ENCODE data around the gene HGFAC.

HGFAC gene

GRCh38 chr4:3482707-3483106 is 40.9 kb downstream of the HGFAC start:
- no peak for DNase-seq (ENCODE audit: low read depth)
- TF ChIP-seq, protein P1, sequence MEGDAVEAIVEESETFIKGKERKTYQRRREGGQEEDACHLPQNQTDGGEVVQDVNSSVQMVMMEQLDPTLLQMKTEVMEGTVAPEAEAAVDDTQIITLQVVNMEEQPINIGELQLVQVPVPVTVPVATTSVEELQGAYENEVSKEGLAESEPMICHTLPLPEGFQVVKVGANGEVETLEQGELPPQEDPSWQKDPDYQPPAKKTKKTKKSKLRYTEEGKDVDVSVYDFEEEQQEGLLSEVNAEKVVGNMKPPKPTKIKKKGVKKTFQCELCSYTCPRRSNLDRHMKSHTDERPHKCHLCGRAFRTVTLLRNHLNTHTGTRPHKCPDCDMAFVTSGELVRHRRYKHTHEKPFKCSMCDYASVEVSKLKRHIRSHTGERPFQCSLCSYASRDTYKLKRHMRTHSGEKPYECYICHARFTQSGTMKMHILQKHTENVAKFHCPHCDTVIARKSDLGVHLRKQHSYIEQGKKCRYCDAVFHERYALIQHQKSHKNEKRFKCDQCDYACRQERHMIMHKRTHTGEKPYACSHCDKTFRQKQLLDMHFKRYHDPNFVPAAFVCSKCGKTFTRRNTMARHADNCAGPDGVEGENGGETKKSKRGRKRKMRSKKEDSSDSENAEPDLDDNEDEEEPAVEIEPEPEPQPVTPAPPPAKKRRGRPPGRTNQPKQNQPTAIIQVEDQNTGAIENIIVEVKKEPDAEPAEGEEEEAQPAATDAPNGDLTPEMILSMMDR (IDR thresholded peaks at IDR 0.05; ENCODE audit: low read depth, low read length, missing control alignments): no peak
- no peak overlapping the region for H3K4me3 ChIP-seq (ENCODE audit: low read depth, low read length)

GRCh38 chr4:3483471-3483921 is 41.7 kb downstream of the HGFAC start:
- no peak for DNase-seq (ENCODE audit: low read depth)
- TF ChIP-seq, protein P1 (IDR thresholded peaks at IDR 0.05; ENCODE audit: low read depth, low read length, missing control alignments): no peak

GRCh38 chr4:3484057-3484973 is 42.5 kb downstream of the HGFAC start:
- TF ChIP-seq, protein P1 (IDR thresholded peaks at IDR 0.05; ENCODE audit: low read depth, low read length, missing control alignments): no peak
- DNase-seq (ENCODE audit: low read depth): no peak
- H3K4me3 ChIP-seq (ENCODE audit: low read depth, low read length): no peak overlapping the region

More at GRCh38 chr4:3483471-3483921, 41.7 kb downstream of the HGFAC start:
- H3K4me3 ChIP-seq (ENCODE audit: low read depth, low read length): no peak overlapping the region

DNA sequence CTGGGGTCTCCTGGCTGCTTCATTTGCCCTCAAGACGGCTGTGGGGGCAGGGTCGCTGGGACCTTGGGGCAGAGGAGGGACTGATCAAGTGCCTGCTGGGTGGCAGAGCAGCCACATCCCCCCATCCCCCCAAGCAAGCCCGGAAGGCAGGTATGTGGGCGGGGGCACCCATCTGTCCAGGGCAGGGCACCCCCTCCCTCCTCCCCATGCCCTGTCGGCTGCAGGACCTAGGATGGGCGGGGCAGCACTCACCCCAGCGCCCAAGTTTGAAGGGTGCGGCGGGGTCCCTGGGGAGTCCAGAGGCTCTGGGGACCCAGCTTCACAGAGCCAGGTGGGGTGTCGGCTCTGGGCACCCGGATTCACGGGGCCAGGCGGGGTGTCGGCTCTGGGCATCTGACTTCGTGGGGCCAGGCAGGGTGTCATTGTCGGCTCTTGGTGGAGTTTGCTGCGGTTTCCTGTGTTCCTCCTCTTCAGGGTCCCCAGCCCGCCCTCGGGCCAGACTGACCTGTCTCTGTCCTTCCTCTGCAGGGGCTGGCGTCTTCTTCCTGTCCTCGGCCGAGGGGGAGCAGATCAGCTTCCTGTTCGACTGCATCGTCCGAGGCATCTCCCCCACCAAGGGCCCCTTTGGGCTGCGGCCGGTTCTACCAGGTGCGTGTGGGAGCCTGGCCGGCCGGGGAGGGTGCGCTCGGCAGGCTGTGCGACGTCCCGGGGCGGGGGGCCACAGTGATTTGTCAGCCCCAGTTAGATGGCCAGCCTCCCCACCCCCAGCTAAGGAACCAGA is 43.4 kb downstream of the HGFAC start:
- H3K4me3 ChIP-seq (ENCODE audit: low read depth, low read length): no peak overlapping the region
- no peak for DNase-seq (ENCODE audit: low read depth)
- TF ChIP-seq, protein P1 (IDR thresholded peaks at IDR 0.05; ENCODE audit: low read depth, low read length, missing control alignments): no peak

DNA sequence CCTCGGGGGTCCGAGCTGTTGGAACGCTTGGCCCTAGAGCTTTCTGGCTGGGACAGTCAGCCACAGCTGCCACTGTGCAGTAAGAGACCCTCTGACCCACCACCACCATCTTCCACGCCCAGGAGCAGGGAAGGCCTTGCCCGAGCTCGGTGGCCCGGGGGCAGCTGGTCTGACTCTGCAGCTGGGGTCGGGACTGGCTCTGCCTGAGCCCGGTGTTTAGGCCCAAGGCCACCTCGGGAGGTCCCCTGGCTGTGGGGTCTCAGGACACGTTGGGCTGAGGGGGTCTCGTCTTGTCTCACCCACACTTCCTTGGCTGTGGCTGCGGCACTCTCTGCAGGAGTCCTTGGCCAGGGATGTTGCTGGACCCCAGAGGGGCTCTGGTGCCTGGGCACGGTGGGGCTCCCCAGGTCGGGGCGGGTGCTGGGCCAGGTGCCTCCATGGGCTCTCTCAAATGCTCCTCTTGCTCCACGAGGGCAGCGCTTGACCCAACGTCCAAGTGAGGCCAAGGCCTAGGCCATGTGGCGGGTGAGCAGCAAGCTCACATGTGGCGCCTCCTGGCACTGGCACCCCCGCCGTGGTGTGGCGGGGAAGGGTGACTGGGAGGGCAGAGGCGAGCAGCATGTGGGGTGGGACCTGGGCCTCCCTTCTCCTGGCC is 44.2 kb downstream of the HGFAC start:
- no peak overlapping the region for H3K4me3 ChIP-seq (ENCODE audit: low read depth, low read length)
- TF ChIP-seq, protein P1 (IDR thresholded peaks at IDR 0.05; ENCODE audit: low read depth, low read length, missing control alignments): no peak
- no peak for DNase-seq (ENCODE audit: low read depth)

GRCh38 chr4:3486541-3487540 is 45.1 kb downstream of the HGFAC start:
- no peak overlapping the region for H3K4me3 ChIP-seq (ENCODE audit: low read depth, low read length)
- TF ChIP-seq, protein P1 (IDR thresholded peaks at IDR 0.05; ENCODE audit: low read depth, low read length, missing control alignments): no peak
- DNase-seq (ENCODE audit: low read depth): no peak
